Ishikawa (cell line): Measurements from ENCODE around the gene TNFRSF9.

ENCODE experiments used
- TCF12 ChIP-seq: IDR thresholded peaks from 2 replicates; pipeline ENCODE4 v1.6.1; 2012; ENCODE audit warnings: low read depth
- TEAD4 ChIP-seq: IDR thresholded peaks from 2 replicates; pipeline ENCODE4 v1.6.1; 2012
- TF ChIP-seq, protein P1 (sequence below): IDR thresholded peaks from 2 replicates; pipeline ENCODE4 v1.6.1; 2012
- TF ChIP-seq, protein P2 (sequence below): IDR thresholded peaks from 2 replicates; pipeline ENCODE4 v1.6.1; 2012; ENCODE audit warnings: low read depth, mild to moderate bottlenecking

DNA sequence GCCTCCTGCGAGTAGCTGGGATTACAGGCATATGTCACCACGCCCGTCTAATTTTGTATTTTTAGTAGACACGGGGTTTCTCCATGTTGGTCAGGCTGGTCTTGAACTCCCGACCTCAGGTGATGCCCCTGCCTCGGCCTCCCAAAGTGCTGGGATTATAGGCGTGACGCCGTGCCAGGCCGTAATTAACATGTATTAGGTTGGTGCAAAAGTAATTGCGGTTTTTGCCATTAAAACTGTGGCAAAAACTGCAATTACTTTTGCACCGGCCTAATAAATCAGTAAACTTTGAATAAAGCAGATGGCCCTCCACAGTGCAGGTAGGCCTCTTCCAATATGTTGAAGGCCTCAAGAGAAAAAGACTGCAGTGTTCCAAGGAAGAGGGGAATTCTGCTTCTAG is 35.4 kb downstream of the TNFRSF9 start:
- no peak for TF ChIP-seq TEAD4
- TF ChIP-seq, protein P1, sequence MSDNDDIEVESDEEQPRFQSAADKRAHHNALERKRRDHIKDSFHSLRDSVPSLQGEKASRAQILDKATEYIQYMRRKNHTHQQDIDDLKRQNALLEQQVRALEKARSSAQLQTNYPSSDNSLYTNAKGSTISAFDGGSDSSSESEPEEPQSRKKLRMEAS = no peak
- no peak for TF ChIP-seq TCF12
- TF ChIP-seq, protein P2, sequence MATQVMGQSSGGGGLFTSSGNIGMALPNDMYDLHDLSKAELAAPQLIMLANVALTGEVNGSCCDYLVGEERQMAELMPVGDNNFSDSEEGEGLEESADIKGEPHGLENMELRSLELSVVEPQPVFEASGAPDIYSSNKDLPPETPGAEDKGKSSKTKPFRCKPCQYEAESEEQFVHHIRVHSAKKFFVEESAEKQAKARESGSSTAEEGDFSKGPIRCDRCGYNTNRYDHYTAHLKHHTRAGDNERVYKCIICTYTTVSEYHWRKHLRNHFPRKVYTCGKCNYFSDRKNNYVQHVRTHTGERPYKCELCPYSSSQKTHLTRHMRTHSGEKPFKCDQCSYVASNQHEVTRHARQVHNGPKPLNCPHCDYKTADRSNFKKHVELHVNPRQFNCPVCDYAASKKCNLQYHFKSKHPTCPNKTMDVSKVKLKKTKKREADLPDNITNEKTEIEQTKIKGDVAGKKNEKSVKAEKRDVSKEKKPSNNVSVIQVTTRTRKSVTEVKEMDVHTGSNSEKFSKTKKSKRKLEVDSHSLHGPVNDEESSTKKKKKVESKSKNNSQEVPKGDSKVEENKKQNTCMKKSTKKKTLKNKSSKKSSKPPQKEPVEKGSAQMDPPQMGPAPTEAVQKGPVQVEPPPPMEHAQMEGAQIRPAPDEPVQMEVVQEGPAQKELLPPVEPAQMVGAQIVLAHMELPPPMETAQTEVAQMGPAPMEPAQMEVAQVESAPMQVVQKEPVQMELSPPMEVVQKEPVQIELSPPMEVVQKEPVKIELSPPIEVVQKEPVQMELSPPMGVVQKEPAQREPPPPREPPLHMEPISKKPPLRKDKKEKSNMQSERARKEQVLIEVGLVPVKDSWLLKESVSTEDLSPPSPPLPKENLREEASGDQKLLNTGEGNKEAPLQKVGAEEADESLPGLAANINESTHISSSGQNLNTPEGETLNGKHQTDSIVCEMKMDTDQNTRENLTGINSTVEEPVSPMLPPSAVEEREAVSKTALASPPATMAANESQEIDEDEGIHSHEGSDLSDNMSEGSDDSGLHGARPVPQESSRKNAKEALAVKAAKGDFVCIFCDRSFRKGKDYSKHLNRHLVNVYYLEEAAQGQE = no peak
